ENCODE results near the gene MALT1. TPM values are rescaled to one million over a fixed set of nuclear protein-coding genes. Genes with fewer than 3 reads are reported as not detected.

MALT1 gene
- total and polyA plus RNA-seq, 3 donors from 2014 or later: 25.4 to 36.6 (median 30.3) TPM

GRCh38 chr18:58671632-58672564 lies 633 bp downstream of the MALT1 start:
- 2% methylated on average over 25 to 34 of the region's 64 CpGs for WGBS, 2 donors
- peak; percentile 50 for DNase-seq
- Histone ChIP-seq H3K36me3 (ENCODE audit: low read depth, missing control alignments) (no peaks in the 10 kb centered on the region), H3K9me3 (no peaks in the 10 kb centered on the region), H3K4me1 (peaks cover 6% of the 10 kb centered on the region), H3K4me3 (peak overlapping the region; percentile 71 to 94), H3K27ac (peak overlapping the region; percentile 84 to 96), H3K27me3 (no peaks in the 10 kb centered on the region)
- TF ChIP-seq, protein P1, sequence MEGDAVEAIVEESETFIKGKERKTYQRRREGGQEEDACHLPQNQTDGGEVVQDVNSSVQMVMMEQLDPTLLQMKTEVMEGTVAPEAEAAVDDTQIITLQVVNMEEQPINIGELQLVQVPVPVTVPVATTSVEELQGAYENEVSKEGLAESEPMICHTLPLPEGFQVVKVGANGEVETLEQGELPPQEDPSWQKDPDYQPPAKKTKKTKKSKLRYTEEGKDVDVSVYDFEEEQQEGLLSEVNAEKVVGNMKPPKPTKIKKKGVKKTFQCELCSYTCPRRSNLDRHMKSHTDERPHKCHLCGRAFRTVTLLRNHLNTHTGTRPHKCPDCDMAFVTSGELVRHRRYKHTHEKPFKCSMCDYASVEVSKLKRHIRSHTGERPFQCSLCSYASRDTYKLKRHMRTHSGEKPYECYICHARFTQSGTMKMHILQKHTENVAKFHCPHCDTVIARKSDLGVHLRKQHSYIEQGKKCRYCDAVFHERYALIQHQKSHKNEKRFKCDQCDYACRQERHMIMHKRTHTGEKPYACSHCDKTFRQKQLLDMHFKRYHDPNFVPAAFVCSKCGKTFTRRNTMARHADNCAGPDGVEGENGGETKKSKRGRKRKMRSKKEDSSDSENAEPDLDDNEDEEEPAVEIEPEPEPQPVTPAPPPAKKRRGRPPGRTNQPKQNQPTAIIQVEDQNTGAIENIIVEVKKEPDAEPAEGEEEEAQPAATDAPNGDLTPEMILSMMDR (IDR thresholded peaks at IDR 0.05): no peak
- no peak for TF ChIP-seq POLR2A (IDR thresholded peaks at IDR 0.05)
- intact Hi-C loops (cut with DNase I; ENCODE audit: low total_unique reads): no loop called here

- Histone ChIP-seq H3K4me1 (peaks cover 6% of the 10 kb centered on the region), H3K27me3 (no peaks in the 10 kb centered on the region), H3K27ac (no peak overlapping the region), H3K36me3 (ENCODE audit: low read depth, missing control alignments) (no peaks in the 10 kb centered on the region), H3K4me3 (no peak overlapping the region), H3K9me3 (no peaks in the 10 kb centered on the region)
- TF ChIP-seq, protein P1 (IDR thresholded peaks at IDR 0.05): no peak
- no peak for TF ChIP-seq POLR2A (IDR thresholded peaks at IDR 0.05)
- DNase-seq: no peak
- 78 to 79% methylated on average over 5 of the region's 5 CpGs for WGBS, 2 donors
- intact Hi-C loops (cut with DNase I; ENCODE audit: low total_unique reads): no loop called here
Measured at GRCh38 chr18:58674159-58674558, 2.9 kb downstream of the MALT1 start.

- H3K4me3 ChIP-seq: no peak overlapping the region
- no peaks in the 10 kb centered on the region for H3K36me3 ChIP-seq (ENCODE audit: low read depth, missing control alignments)
- TF ChIP-seq, protein P1 (IDR thresholded peaks at IDR 0.05): no peak
- no peak for TF ChIP-seq POLR2A (IDR thresholded peaks at IDR 0.05)
- intact Hi-C loops (cut with DNase I; ENCODE audit: low total_unique reads): no loop called here
- no peak for DNase-seq
- peaks cover 6% of the 10 kb centered on the region for H3K4me1 ChIP-seq
- H3K27me3 ChIP-seq: no peaks in the 10 kb centered on the region
- H3K27ac ChIP-seq: no peak overlapping the region
- H3K9me3 ChIP-seq: no peaks in the 10 kb centered on the region
- WGBS, 2 donors: 79 to 90% methylated on average over 3 of the region's 3 CpGs
Measured at GRCh38 chr18:58674863-58675472, 3.7 kb downstream of the MALT1 start.

- Histone ChIP-seq H3K27me3 (no peaks in the 10 kb centered on the region), H3K36me3 (ENCODE audit: low read depth, missing control alignments) (no peaks in the 10 kb centered on the region), H3K27ac (no peak overlapping the region), H3K4me1 (no peaks in the 10 kb centered on the region), H3K9me3 (no peaks in the 10 kb centered on the region), H3K4me3 (no peak overlapping the region)
- 96 to 98% methylated on average over 1 of the region's 1 CpG for WGBS, 2 donors
- TF ChIP-seq POLR2A (IDR thresholded peaks at IDR 0.05): no peak
- TF ChIP-seq, protein P1 (IDR thresholded peaks at IDR 0.05): no peak
- DNase-seq: no peak
- intact Hi-C loops (cut with DNase I; ENCODE audit: low total_unique reads): no loop called here
Measured at GRCh38 chr18:58676270-58676669, 5.0 kb downstream of the MALT1 start.
